PC-9 (cell line): ENCODE results near the gene RET. TPM values are rescaled to one million over a fixed set of nuclear protein-coding genes. Genes with fewer than 3 reads are reported as not detected.
"Not testable (repeated sequence)": the region's sequence is repeated elsewhere in the genome, so short reads cannot be mapped to it uniquely, and the experiment has no call there.

Source experiments
- BruUV-seq: library from RNA; stranded (reverse); fragments of 400-500 nt; replicated peaks from 2 replicates; lab custom pipeline; 2021; lab: Mats Ljungman, UMichigan
- CTCF ChIA-PET: fragments of 300-600 bp; sonication (Branson Sonifier 250); formaldehyde crosslinking; loops from one replicate; lab custom pipeline; 2022; ENCODE audit warnings: antibody characterized with exemption; lab: Charles Lee
- POLR2A ChIA-PET: fragments of 300-600 bp; sonication (Branson Sonifier 250); formaldehyde crosslinking; loops from one replicate; lab custom pipeline; 2022; ENCODE audit warnings: antibody characterized with exemption; ENCODE audit not compliant: unreplicated experiment; lab: Charles Lee
- DNase-seq, 2 experiments: peaks; one replicate each; pipeline versions ENCODE4 v3.0.0 to v3.0.0-alpha.2; 2015 to 2022; ENCODE audit warnings: mixed read lengths in 1 of 2
- H2AFZ ChIP-seq: fragments of 200-600 bp; sonication (generic); 2 replicates; pipeline ENCODE4 v1.8.1; 2017; ENCODE audit warnings: antibody characterized with exemption
- H3F3A ChIP-seq: fragments of 200-600 bp; sonication (generic); 2 replicates; pipeline ENCODE4 v1.8.1; 2017; ENCODE audit warnings: antibody characterized with exemption, mild to moderate bottlenecking, low read depth; ENCODE audit not compliant: insufficient read depth
- H3K27ac ChIP-seq: fragments of 200-600 bp; sonication (generic); 2 replicates; pipeline ENCODE4 v1.6.1; 2016; ENCODE audit warnings: mixed run types
- H3K27me3 ChIP-seq: fragments of 200-600 bp; sonication (generic); 2 replicates; pipeline ENCODE4 v1.6.1; 2016; ENCODE audit warnings: low read depth, mixed run types; ENCODE audit not compliant: insufficient read depth
- H3K36me3 ChIP-seq: fragments of 200-600 bp; sonication (generic); 2 replicates; pipeline ENCODE4 v1.6.1; 2016; ENCODE audit warnings: low read depth, mixed run types
- H3K4me1 ChIP-seq: fragments of 200-600 bp; sonication (generic); replicated peaks from 2 replicates; pipeline ENCODE4 v1.6.1; 2016; ENCODE audit warnings: mixed run types; ENCODE audit not compliant: insufficient read depth
- H3K4me2 ChIP-seq: fragments of 200-600 bp; sonication (generic); 2 replicates; pipeline ENCODE4 v1.6.1; 2017; ENCODE audit warnings: mixed run types
- H3K4me3 ChIP-seq: fragments of 200-600 bp; sonication (generic); 2 replicates; pipeline ENCODE4 v1.6.1; 2016; ENCODE audit warnings: mixed run types
- H3K79me2 ChIP-seq: fragments of 200-600 bp; sonication (generic); 2 replicates; pipeline ENCODE4 v1.6.1; 2017; ENCODE audit warnings: low read depth, mixed run types
- H3K9me2 ChIP-seq: fragments of 200-600 bp; sonication (generic); 2 replicates; pipeline ENCODE4 v1.8.1; 2017; ENCODE audit warnings: mild to moderate bottlenecking; ENCODE audit not compliant: insufficient read depth
- H3K9me3 ChIP-seq: fragments of 200-600 bp; sonication (generic); 2 replicates; pipeline ENCODE4 v1.8.1; 2016; ENCODE audit warnings: low read depth; ENCODE audit not compliant: insufficient read depth
- H4K20me1 ChIP-seq: fragments of 200-600 bp; sonication (generic); 2 replicates; pipeline ENCODE4 v1.8.1; 2017; ENCODE audit not compliant: insufficient read depth
- CTCF ChIP-seq: fragments of 200-600 bp; sonication (generic); conservative IDR thresholded peaks from 2 replicates; pipeline ENCODE4 v1.6.1; 2017; ENCODE audit warnings: mixed run types, antibody characterized with exemption, mild to moderate bottlenecking, moderate library complexity
- EZH2 ChIP-seq: fragments of 200-600 bp; sonication (generic); IDR thresholded peaks from 2 replicates; pipeline ENCODE4 v1.8.0; 2017; ENCODE audit warnings: antibody characterized with exemption, low read depth
- intact Hi-C: fragments of 100-400 bp; cut with micrococcal nuclease; formaldehyde crosslinking; loops from one replicate; pipeline ENCODE4 v1.10.0; 2022; ENCODE audit not compliant: unreplicated experiment
- total RNA-seq: library from RNA; stranded (reverse); gene quantifications from 2 replicates; pipeline ENCODE4 v1.2.3, GENCODE V29; 2021

RET gene
- total RNA-seq, 1 experiment from 2014 or later, result not detected

GRCh38 chr10:43091846-43092245 is 15.0 kb downstream of the RET start:
- POLR2A ChIA-PET, result interaction anchor here (0.6 kb wide), 1 partner anchor 305 kb away, joined by 3 read pairs; no protein-coding TSS in a partner anchor
- Histone ChIP-seq H2AFZ (no peak overlapping the region), H3K36me3 (no peaks in the 10 kb centered on the region), H3F3A (no peaks in the 10 kb centered on the region), H3K4me1 (no peaks in the 10 kb centered on the region), H3K4me2 (no peak overlapping the region), H3K79me2 (no peaks in the 10 kb centered on the region), H4K20me1 (no peaks in the 10 kb centered on the region), H3K27me3 (peaks cover 21% of the 10 kb centered on the region; the same call in 1 of the 2 replicates), H3K9me2 (no peaks in the 10 kb centered on the region), H3K4me3 (no peak overlapping the region), H3K27ac (no peak overlapping the region), H3K9me3 (no peaks in the 10 kb centered on the region)
- CTCF ChIA-PET, result no interaction called here
- peak in 1 of 2 experiments; percentile 59 for DNase-seq
- BruUV-seq, result no TSS peak
- intact Hi-C loops, result loop anchor here (10.0 kb wide), 1 partner anchor 337 kb away; no protein-coding TSS in a partner anchor
- TF ChIP-seq EZH2 (no peak), CTCF (no peak)

GRCh38 chr10:43093423-43094076 is 16.7 kb downstream of the RET start:
- intact Hi-C loops, result loop anchor here (10.0 kb wide), 1 partner anchor 339 kb away; no protein-coding TSS in a partner anchor
- CTCF ChIA-PET, result no interaction called here
- BruUV-seq, result no TSS peak

GRCh38 chr10:43094085-43094484 is 17.2 kb downstream of the RET start:
- ChIA-PET CTCF (no interaction called here), POLR2A (no interaction called here)
- Histone ChIP-seq H3K27ac (no peak overlapping the region), H3F3A (no peaks in the 10 kb centered on the region), H3K4me2 (no peak overlapping the region), H3K9me3 (no peaks in the 10 kb centered on the region), H3K4me1 (no peaks in the 10 kb centered on the region), H4K20me1 (no peaks in the 10 kb centered on the region), H3K4me3 (no peak overlapping the region), H3K9me2 (no peaks in the 10 kb centered on the region), H2AFZ (no peak overlapping the region), H3K79me2 (no peaks in the 10 kb centered on the region), H3K36me3 (no peaks in the 10 kb centered on the region), H3K27me3 (peaks cover 38% of the 10 kb centered on the region; the same call in 1 of the 2 replicates)
- TF ChIP-seq CTCF (no peak), EZH2 (no peak)
- intact Hi-C loops, result loop anchor here (10.0 kb wide), 1 partner anchor 339 kb away; no protein-coding TSS in a partner anchor
- no peak for DNase-seq
- no TSS peak for BruUV-seq

More at GRCh38 chr10:43093423-43094076, 16.7 kb downstream of the RET start:
- no peak overlapping the region for H3K27ac ChIP-seq
- H3K9me2 ChIP-seq, result no peaks in the 10 kb centered on the region
- H4K20me1 ChIP-seq, result no peaks in the 10 kb centered on the region
- no peaks in the 10 kb centered on the region for H3K36me3 ChIP-seq
- POLR2A ChIA-PET, result no interaction called here
- H3F3A ChIP-seq, result no peaks in the 10 kb centered on the region
- H3K9me3 ChIP-seq, result no peaks in the 10 kb centered on the region
- TF ChIP-seq CTCF, result no peak
- no peak for TF ChIP-seq EZH2
- no peaks in the 10 kb centered on the region for H3K4me1 ChIP-seq
- no peak overlapping the region for H3K4me3 ChIP-seq
- H2AFZ ChIP-seq, result no peak overlapping the region
- H3K4me2 ChIP-seq, result no peak overlapping the region
- DNase-seq, result no peak
- no peaks in the 10 kb centered on the region for H3K79me2 ChIP-seq
- H3K27me3 ChIP-seq, result peaks cover 33% of the 10 kb centered on the region; the same call in 1 of the 2 replicates

GRCh38 chr10:43099339-43099738 is 22.5 kb downstream of the RET start:
- H2AFZ ChIP-seq, H3K79me2 ChIP-seq, H3K9me2 ChIP-seq, BruUV-seq, DNase-seq, H3K4me1 ChIP-seq, POLR2A ChIA-PET, H3K27ac ChIP-seq, H3K9me3 ChIP-seq, H3F3A ChIP-seq, H4K20me1 ChIP-seq, H3K4me3 ChIP-seq, CTCF ChIA-PET, H3K36me3 ChIP-seq, H3K4me2 ChIP-seq: not testable (repeated sequence)
- intact Hi-C loops, result loop anchor here (10.0 kb wide), 1 partner anchor 345 kb away; no protein-coding TSS in a partner anchor
- H3K27me3 ChIP-seq, result peaks cover 44% of the 10 kb centered on the region; the same call in 1 of the 2 replicates
